WTC11 (cell line): ENCODE data around the gene TGFBR1. TPM values are rescaled to one million over a fixed set of nuclear protein-coding genes. Genes with fewer than 3 reads are reported as not detected.

Experiments
- ATAC-seq: fragments of 200-7000 bp; cut with Tn5 transposase; 2 replicates; pipeline ENCODE4 v1.10.0; 2021; ENCODE audit warnings: mild to moderate bottlenecking, moderate library complexity
- CTCF ChIA-PET: fragments of 300-600 bp; sonication (Branson Sonifier 250); formaldehyde crosslinking; loops from one replicate; lab custom pipeline; 2021; ENCODE audit warnings: antibody characterized with exemption; lab: Charles Lee
- POLR2A ChIA-PET: fragments of 350-600 bp; sonication (Branson Sonifier 250); formaldehyde crosslinking; loops from one replicate; lab custom pipeline; 2021; ENCODE audit warnings: antibody characterized with exemption; lab: Charles Lee
- DNase-seq: peaks from one replicate; pipeline ENCODE4 v3.0.0; 2021; ENCODE audit warnings: low spot score
- H3K27ac Mint-ChIP-seq: 2 replicates; pipeline ENCODE4 v1.8.0; 2021; ENCODE audit warnings: mixed read lengths
- H3K27me3 Mint-ChIP-seq: 2 replicates; pipeline ENCODE4 v1.8.0; 2021; ENCODE audit warnings: low read depth, mild to moderate bottlenecking, moderate library complexity, mixed read lengths
- H3K36me3 Mint-ChIP-seq: 2 replicates; pipeline ENCODE4 v1.8.0; 2021; ENCODE audit warnings: mixed read lengths
- H3K4me1 Mint-ChIP-seq: 2 replicates; pipeline ENCODE4 v1.8.0; 2022; ENCODE audit warnings: mixed read lengths
- H3K4me3 Mint-ChIP-seq: 2 replicates; pipeline ENCODE4 v1.8.0; 2021; ENCODE audit warnings: mild to moderate bottlenecking, moderate library complexity, mixed read lengths
- H3K9me3 Mint-ChIP-seq: 2 replicates; pipeline ENCODE4 v1.8.0; 2021; ENCODE audit warnings: mixed read lengths
- ATF3 ChIP-seq: sonication (generic); formaldehyde crosslinking; conservative IDR thresholded peaks from 2 replicates; pipeline ENCODE4 v1.8.1; 2022; ENCODE audit warnings: mild to moderate bottlenecking, missing genetic modification reagents
- E2F4 ChIP-seq: sonication (generic); formaldehyde crosslinking; IDR thresholded peaks from 2 replicates; pipeline ENCODE4 v1.8.1; 2022; ENCODE audit warnings: low read depth, mild to moderate bottlenecking, moderate library complexity, missing genetic modification reagents, borderline replicate concordance
- ESRRA ChIP-seq: sonication (generic); formaldehyde crosslinking; IDR thresholded peaks from 2 replicates; pipeline ENCODE4 v1.8.1; 2022; ENCODE audit warnings: mild to moderate bottlenecking, missing genetic modification reagents, borderline replicate concordance
- FOXJ3 ChIP-seq: sonication (generic); formaldehyde crosslinking; IDR thresholded peaks from 2 replicates; pipeline ENCODE4 v1.9.0; 2021; ENCODE audit warnings: missing genetic modification reagents, mild to moderate bottlenecking, borderline replicate concordance
- FOXP1 ChIP-seq: sonication (generic); formaldehyde crosslinking; IDR thresholded peaks from 2 replicates; pipeline ENCODE4 v1.8.0; 2022; ENCODE audit warnings: missing genetic modification reagents, mild to moderate bottlenecking, moderate library complexity, borderline replicate concordance
- GTF2I ChIP-seq: fragments of 250-450 bp; sonication (Bioruptor Pico); conservative IDR thresholded peaks from 2 replicates; pipeline ENCODE4 v1.4.0; 2021; ENCODE audit warnings: mild to moderate bottlenecking
- HMGA2 ChIP-seq: fragments of 250-450 bp; sonication (Bioruptor Pico); IDR thresholded peaks from 2 replicates; pipeline ENCODE4 v1.4.0; 2021; ENCODE audit warnings: mild to moderate bottlenecking, moderate library complexity
- KAT7 ChIP-seq: sonication (generic); formaldehyde crosslinking; IDR thresholded peaks from 2 replicates; pipeline ENCODE4 v1.8.1; 2023; ENCODE audit warnings: missing genetic modification reagents, mild to moderate bottlenecking, borderline replicate concordance
- MXD4 ChIP-seq: fragments of 250-450 bp; sonication (Bioruptor Pico); IDR thresholded peaks from 2 replicates; pipeline ENCODE4 v1.8.0; 2021; ENCODE audit warnings: mild to moderate bottlenecking, moderate library complexity, borderline replicate concordance
- NFYB ChIP-seq: sonication (generic); formaldehyde crosslinking; conservative IDR thresholded peaks from 2 replicates; pipeline ENCODE4 v1.8.0; 2022; ENCODE audit warnings: low read depth, missing genetic modification reagents
- SMAD3 ChIP-seq: sonication (generic); formaldehyde crosslinking; IDR thresholded peaks from 2 replicates; pipeline ENCODE4 v1.8.0; 2022; ENCODE audit warnings: missing genetic modification reagents, mild to moderate bottlenecking, borderline replicate concordance
- TP53 ChIP-seq: sonication (generic); formaldehyde crosslinking; IDR thresholded peaks from 2 replicates; pipeline ENCODE4 v1.8.1; 2023; ENCODE audit warnings: mild to moderate bottlenecking, missing genetic modification reagents
- ZNF423 ChIP-seq: fragments of 250-450 bp; sonication (Bioruptor Pico); IDR thresholded peaks from 2 replicates; pipeline ENCODE4 v2.1.2; 2022; ENCODE audit warnings: mild to moderate bottlenecking, moderate library complexity
- ZNF532 ChIP-seq: fragments of 250-450 bp; sonication (Bioruptor Pico); IDR thresholded peaks from 2 replicates; pipeline ENCODE4 v1.9.0; 2021; ENCODE audit warnings: mild to moderate bottlenecking, borderline replicate concordance
- total RNA-seq: library from RNA; stranded (reverse); gene quantifications from 3 replicates; pipeline ENCODE4 v1.2.3, GENCODE V29; 2021
- TF ChIP-seq, protein P1 (sequence below): sonication (generic); formaldehyde crosslinking; IDR thresholded peaks from 2 replicates; pipeline ENCODE4 v1.8.0; 2023; ENCODE audit warnings: missing genetic modification reagents
- TF ChIP-seq, protein P2 (sequence below): sonication (generic); formaldehyde crosslinking; IDR thresholded peaks from 2 replicates; pipeline ENCODE4 v1.8.1; 2023; ENCODE audit warnings: mild to moderate bottlenecking, missing genetic modification reagents

Gene TGFBR1
- total RNA-seq, 1 experiment from 2014 or later, result 42.4 TPM

- H3K27me3 Mint-ChIP-seq, result peaks cover 2% of the 10 kb centered on the region; the same call in 1 of the 2 replicates
These were observed 85.8 kb downstream of the TGFBR1 start for GRCh38 chr9:99190597-99191283.

More at GRCh38 chr9:99190597-99191283, 85.8 kb downstream of the TGFBR1 start:
- ATAC-seq, result no peak
- Mint-ChIP-seq H3K9me3 (no peaks in the 10 kb centered on the region), H3K36me3 (no peaks in the 10 kb centered on the region), H3K4me1 (peaks cover 7% of the 10 kb centered on the region), H3K27ac (no peak overlapping the region), H3K4me3 (no peak overlapping the region)
- DNase-seq, result no peak
- POLR2A ChIA-PET, result no interaction called here
- TF ChIP-seq TP53 (CRISPR knock-in tag) (no peak), ATF3 (CRISPR knock-in tag) (no peak), KAT7 (no peak), SMAD3 (CRISPR knock-in tag) (no peak), GTF2I (CRISPR knock-in tag) (no peak), ZNF423 (CRISPR knock-in tag) (no peak), FOXJ3 (no peak), FOXP1 (no peak), ZNF532 (CRISPR knock-in tag) (no peak), HMGA2 (CRISPR knock-in tag) (no peak), E2F4 (no peak), MXD4 (CRISPR knock-in tag) (no peak), ESRRA (CRISPR knock-in tag) (no peak), NFYB (CRISPR knock-in tag) (no peak)
- TF ChIP-seq, protein P1, sequence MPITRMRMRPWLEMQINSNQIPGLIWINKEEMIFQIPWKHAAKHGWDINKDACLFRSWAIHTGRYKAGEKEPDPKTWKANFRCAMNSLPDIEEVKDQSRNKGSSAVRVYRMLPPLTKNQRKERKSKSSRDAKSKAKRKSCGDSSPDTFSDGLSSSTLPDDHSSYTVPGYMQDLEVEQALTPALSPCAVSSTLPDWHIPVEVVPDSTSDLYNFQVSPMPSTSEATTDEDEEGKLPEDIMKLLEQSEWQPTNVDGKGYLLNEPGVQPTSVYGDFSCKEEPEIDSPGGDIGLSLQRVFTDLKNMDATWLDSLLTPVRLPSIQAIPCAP, result no peak
- TF ChIP-seq, protein P2, sequence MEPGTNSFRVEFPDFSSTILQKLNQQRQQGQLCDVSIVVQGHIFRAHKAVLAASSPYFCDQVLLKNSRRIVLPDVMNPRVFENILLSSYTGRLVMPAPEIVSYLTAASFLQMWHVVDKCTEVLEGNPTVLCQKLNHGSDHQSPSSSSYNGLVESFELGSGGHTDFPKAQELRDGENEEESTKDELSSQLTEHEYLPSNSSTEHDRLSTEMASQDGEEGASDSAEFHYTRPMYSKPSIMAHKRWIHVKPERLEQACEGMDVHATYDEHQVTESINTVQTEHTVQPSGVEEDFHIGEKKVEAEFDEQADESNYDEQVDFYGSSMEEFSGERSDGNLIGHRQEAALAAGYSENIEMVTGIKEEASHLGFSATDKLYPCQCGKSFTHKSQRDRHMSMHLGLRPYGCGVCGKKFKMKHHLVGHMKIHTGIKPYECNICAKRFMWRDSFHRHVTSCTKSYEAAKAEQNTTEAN (CRISPR knock-in tag), result no peak
- CTCF ChIA-PET, result no interaction called here
